ENCODE results near the gene PIEZO1. TPM values are rescaled to one million over a fixed set of nuclear protein-coding genes. Genes with fewer than 3 reads are reported as not detected.

Gene PIEZO1
- total and polyA plus RNA-seq, 10 of the 15 experiments (the other 5 are each of a cell fraction or from before 2014, with no cell fraction given), result 1.3 to 169 (median 33.4) TPM

DNA sequence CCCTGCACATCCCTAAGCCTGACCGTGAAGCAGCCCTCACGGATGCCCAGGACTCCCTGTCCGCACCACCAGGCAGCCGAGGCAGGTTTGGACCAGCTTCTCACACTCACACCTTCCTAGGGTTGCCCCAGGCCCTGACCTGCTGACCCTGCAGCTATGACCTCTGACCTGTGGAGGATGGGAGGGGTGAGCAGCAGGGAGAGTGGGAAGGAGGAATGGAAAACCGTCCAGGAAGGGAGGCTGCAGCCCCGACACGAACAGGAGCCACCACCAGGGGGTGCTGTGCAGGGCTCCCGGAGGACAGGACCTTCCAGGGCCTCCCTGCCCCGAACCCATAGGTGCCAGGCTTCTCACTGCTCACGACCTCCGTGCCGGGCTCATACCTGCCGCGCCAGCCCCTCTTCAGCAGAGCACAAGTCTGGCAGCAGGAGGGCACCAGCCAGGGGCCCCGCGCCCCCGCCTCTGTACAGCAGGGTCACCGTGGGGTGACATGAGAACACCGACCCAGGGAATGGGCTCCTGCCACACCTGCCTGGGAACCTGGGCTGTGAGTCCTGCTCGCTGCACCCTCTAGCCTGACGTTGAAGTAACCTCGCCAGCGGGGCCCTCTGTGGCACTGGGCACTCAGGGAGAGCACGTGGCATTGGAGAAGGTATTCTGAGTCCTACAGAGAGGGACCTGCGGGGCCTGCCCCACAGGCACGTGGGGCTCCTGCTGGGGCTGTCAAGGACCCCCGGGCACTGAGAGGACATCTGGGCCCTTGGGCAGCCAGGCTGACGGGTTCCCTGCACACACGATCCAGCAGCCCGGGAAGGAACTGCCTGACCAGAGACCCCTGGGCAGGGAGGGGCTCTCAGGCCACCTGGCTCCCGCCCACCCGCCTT, 41.1 kb downstream of the PIEZO1 start (continued):
- TF ChIP-seq, protein P1, sequence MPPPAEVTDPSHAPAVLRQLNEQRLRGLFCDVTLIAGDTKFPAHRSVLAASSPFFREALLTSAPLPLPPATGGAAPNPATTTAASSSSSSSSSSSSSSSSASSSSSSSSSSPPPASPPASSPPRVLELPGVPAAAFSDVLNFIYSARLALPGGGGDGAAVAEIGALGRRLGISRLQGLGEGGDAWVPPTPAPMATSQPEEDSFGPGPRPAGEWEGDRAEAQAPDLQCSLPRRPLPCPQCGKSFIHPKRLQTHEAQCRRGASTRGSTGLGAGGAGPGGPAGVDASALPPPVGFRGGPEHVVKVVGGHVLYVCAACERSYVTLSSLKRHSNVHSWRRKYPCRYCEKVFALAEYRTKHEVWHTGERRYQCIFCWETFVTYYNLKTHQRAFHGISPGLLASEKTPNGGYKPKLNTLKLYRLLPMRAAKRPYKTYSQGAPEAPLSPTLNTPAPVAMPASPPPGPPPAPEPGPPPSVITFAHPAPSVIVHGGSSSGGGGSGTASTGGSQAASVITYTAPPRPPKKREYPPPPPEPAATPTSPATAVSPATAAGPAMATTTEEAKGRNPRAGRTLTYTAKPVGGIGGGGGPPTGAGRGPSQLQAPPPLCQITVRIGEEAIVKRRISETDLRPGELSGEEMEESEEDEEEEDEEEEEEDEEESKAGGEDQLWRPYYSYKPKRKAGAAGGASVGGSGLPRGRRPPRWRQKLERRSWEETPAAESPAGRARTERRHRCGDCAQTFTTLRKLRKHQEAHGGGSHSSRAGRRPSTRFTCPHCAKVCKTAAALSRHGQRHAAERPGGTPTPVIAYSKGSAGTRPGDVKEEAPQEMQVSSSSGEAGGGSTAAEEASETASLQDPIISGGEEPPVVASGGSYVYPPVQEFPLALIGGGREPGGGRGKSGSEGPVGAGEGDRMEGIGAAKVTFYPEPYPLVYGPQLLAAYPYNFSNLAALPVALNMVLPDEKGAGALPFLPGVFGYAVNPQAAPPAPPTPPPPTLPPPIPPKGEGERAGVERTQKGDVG (CRISPR knock-in tag; IDR thresholded peaks at IDR 0.05), result no peak
- TF ChIP-seq PAX8 (IDR thresholded peaks at IDR 0.05) (no peak), TCF12 (IDR thresholded peaks at IDR 0.05; ENCODE audit: low read depth, low read length) (no peak), RAD21 (IDR thresholded peaks at IDR 0.05; ENCODE audit: insufficient read depth, low read depth, low read length) (peak; percentile 49), BCLAF1 (IDR thresholded peaks at IDR 0.05) (no peak), SMC3 (IDR thresholded peaks at IDR 0.05; ENCODE audit: borderline replicate concordance, low read length) (peak; percentile 73), GABPA (IDR thresholded peaks at IDR 0.05; ENCODE audit: low read depth) (no peak), HCFC1 (IDR thresholded peaks at IDR 0.05; ENCODE audit: low read length) (0 out of 2 replicates have a peak, but pooled peaks have one; percentile 16), MYC (IDR thresholded peaks at IDR 0.05; ENCODE audit: insufficient read depth, insufficient read length, insufficient replicate concordance, low read length, severe bottlenecking) (no peak), SUZ12 (IDR thresholded peaks at IDR 0.05; ENCODE audit: unreplicated experiment) (no peak), ZNF592 (IDR thresholded peaks at IDR 0.05) (no peak), USF1 (IDR thresholded peaks at IDR 0.05; ENCODE audit: borderline replicate concordance, extremely low read length, insufficient read depth, low read depth, low read length) (no peak), SPI1 (IDR thresholded peaks at IDR 0.05; ENCODE audit: borderline replicate concordance, insufficient read depth, low read depth, low read length) (no peak), ETV6 (conservative IDR thresholded peaks at IDR 0.05 in 1 of 2, IDR thresholded peaks at IDR 0.05 in 1 of 2; ENCODE audit: borderline replicate concordance in 1 of 2, low read depth in 1 of 2) (no peak), PML (IDR thresholded peaks at IDR 0.05; ENCODE audit: low read length) (no peak), SUPT20H (IDR thresholded peaks at IDR 0.05; ENCODE audit: borderline replicate concordance, control insufficient read depth, low read depth, low read length) (no peak), CBFB (IDR thresholded peaks at IDR 0.05; ENCODE audit: low read depth) (no peak)

All from GM12878 (cell line).